Liver (tissue), 3 donors: ENCODE data around the gene MTMR10.

Experiments
- CTCF ChIP-seq: fragments of 150-350 bp; IDR thresholded peaks from 2 replicates; pipeline ENCODE4 v1.5.1; 2017; ENCODE audit warnings: improper control_type of control experiment, low read depth, low read length; ENCODE audit not compliant: missing input control
- EGR1 ChIP-seq, 2 donors: IDR thresholded peaks; 2 replicates each; pipeline ENCODE4 v1.6.1; 2016 to 2018; ENCODE audit warnings: antibody characterized with exemption in 2 of 2, low read depth in 2 of 2
- GABPA ChIP-seq, 2 donors: IDR thresholded peaks in 1 of 2; conservative IDR thresholded peaks in 1 of 2; 2 replicates each; pipeline ENCODE4 v1.6.1; 2016; ENCODE audit warnings: antibody characterized with exemption in 2 of 2, mild to moderate bottlenecking in 1 of 2, moderate library complexity in 1 of 2
- HNF4A ChIP-seq, 2 donors: conservative IDR thresholded peaks; 2 replicates each; pipeline ENCODE4 v1.6.1; 2016; ENCODE audit warnings: antibody characterized with exemption in 2 of 2, mild to moderate bottlenecking in 2 of 2
- JUND ChIP-seq, 2 donors: IDR thresholded peaks; 2 replicates each; pipeline ENCODE4 v1.6.1; 2016; ENCODE audit warnings: antibody characterized with exemption in 2 of 2
- MAX ChIP-seq: IDR thresholded peaks from 2 replicates; pipeline ENCODE4 v1.6.1; 2016; ENCODE audit warnings: antibody characterized with exemption
- RAD21 ChIP-seq, 2 donors: IDR thresholded peaks; 2 replicates each; pipeline ENCODE4 v1.6.1; 2016; ENCODE audit warnings: antibody characterized with exemption in 2 of 2, mild to moderate bottlenecking in 2 of 2
- REST ChIP-seq: IDR thresholded peaks from 2 replicates; pipeline ENCODE4 v1.6.1; 2016; ENCODE audit warnings: antibody characterized with exemption, mild to moderate bottlenecking
- RXRA ChIP-seq, 2 donors: IDR thresholded peaks; 2 replicates each; pipeline ENCODE4 v1.6.1; 2017 to 2018; ENCODE audit warnings: antibody characterized with exemption in 2 of 2, mild to moderate bottlenecking in 1 of 2
- SP1 ChIP-seq: IDR thresholded peaks from 2 replicates; pipeline ENCODE4 v1.6.1; 2018; ENCODE audit warnings: antibody characterized with exemption, mild to moderate bottlenecking
- TAF1 ChIP-seq: conservative IDR thresholded peaks from 2 replicates; pipeline ENCODE4 v1.6.1; 2016; ENCODE audit warnings: antibody characterized with exemption, mild to moderate bottlenecking
- TF ChIP-seq, protein P1 (sequence below): IDR thresholded peaks from 2 replicates; pipeline ENCODE4 v1.6.1; 2016; ENCODE audit warnings: antibody characterized with exemption
- donor health status: healthy.
- donor health status: healthy.

- TF ChIP-seq CTCF (no peak), TAF1 (no peak), MAX (no peak), GABPA (IDR thresholded peaks at IDR 0.05 in 1 of 2, conservative IDR thresholded peaks at IDR 0.05 in 1 of 2) (no peak), JUND (IDR thresholded peaks at IDR 0.05) (no peak), RAD21 (IDR thresholded peaks at IDR 0.05) (no peak), SP1 (no peak), REST (no peak), HNF4A (conservative IDR thresholded peaks at IDR 0.05) (no peak), RXRA (IDR thresholded peaks at IDR 0.05) (no peak), EGR1 (IDR thresholded peaks at IDR 0.05; ENCODE audit: low read depth in 2 of 2) (no peak)
- TF ChIP-seq, protein P1, sequence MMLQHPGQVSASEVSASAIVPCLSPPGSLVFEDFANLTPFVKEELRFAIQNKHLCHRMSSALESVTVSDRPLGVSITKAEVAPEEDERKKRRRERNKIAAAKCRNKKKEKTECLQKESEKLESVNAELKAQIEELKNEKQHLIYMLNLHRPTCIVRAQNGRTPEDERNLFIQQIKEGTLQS = no peak
Observed at GRCh38 chr15:30917675-30918074, 73.8 kb downstream of the MTMR10 start.
